GM12878 (cell line): ENCODE data around the gene BANP. TPM values are rescaled to one million over a fixed set of nuclear protein-coding genes. Genes with fewer than 3 reads are reported as not detected.

Experiments
- ATAC-seq: fragments of 200-7000 bp; cut with Tn5 transposase; 3 replicates; pipeline ENCODE4 v1.9.1; 2020; ENCODE audit warnings: mild to moderate bottlenecking, moderate library complexity
- BruUV-seq: library from RNA; stranded (reverse); fragments of 400-500 nt; replicated peaks from 2 replicates; lab custom pipeline; 2021; lab: Mats Ljungman, UMichigan
- CTCF ChIA-PET: fragments of 300-600 bp; sonication (Branson Sonifier 250); formaldehyde crosslinking; extraction: SDS; loops from one replicate; lab custom pipeline; 2021; ENCODE audit warnings: inconsistent platforms; lab: Yijun Ruan, JAX
- POLR2A ChIA-PET: fragments of 350-600 bp; formaldehyde crosslinking; extraction: SDS; loops from one replicate; lab custom pipeline; 2021; ENCODE audit warnings: inconsistent platforms; lab: Charles Lee
- RAD21 ChIA-PET: fragments of 300-600 bp; sonication (Branson Sonifier 250); formaldehyde crosslinking; loops from one replicate; lab custom pipeline; 2023; ENCODE audit warnings: antibody characterized with exemption; ENCODE audit not compliant: unreplicated experiment; lab: Charles Lee
- SMC1A ChIA-PET: fragments of 300-600 bp; sonication (Branson Sonifier 250); formaldehyde crosslinking; loops from one replicate; lab custom pipeline; 2023; ENCODE audit not compliant: unreplicated experiment, uncharacterized antibody; lab: Charles Lee
- DNase-seq: peaks from one replicate; pipeline ENCODE4 v3.0.0-alpha.2; 2011; ENCODE audit warnings: low read depth, low spot score
- FAIRE-seq: peaks from 3 replicates; lab custom pipeline; 2011; peaks lifted over from hg19 to GRCh38; lab: Jason Lieb, UNC
- H2AFZ ChIP-seq: 2 replicates; pipeline ENCODE4 v1.6.0; 2011; ENCODE audit warnings: low read depth, low read length, control low read depth; ENCODE audit not compliant: control insufficient read depth
- H3K27ac ChIP-seq: 2 replicates; pipeline ENCODE4 v1.5.1; 2011; ENCODE audit warnings: control low read depth; ENCODE audit not compliant: control insufficient read depth, insufficient read depth
- H3K27me3 ChIP-seq, 2 experiments: replicated peaks in 1 of 2; 2 replicates each; pipeline versions ENCODE4 v1.6.0 to v1.6.1; 2011; ENCODE audit warnings: low read length in 1 of 2; ENCODE audit not compliant: control insufficient read depth in 2 of 2, insufficient read depth in 2 of 2
- H3K36me3 ChIP-seq, 2 experiments: 2 replicates each; pipeline ENCODE4 v1.5.1; 2011; ENCODE audit warnings: low read length in 1 of 2; ENCODE audit not compliant: control insufficient read depth in 2 of 2, insufficient read depth in 2 of 2
- H3K4me1 ChIP-seq: 2 replicates; pipeline ENCODE4 v1.6.1; 2011; ENCODE audit warnings: mild to moderate bottlenecking, low read length, moderate library complexity, mixed read lengths; ENCODE audit not compliant: control insufficient read depth, insufficient read depth
- H3K4me2 ChIP-seq: 2 replicates; pipeline ENCODE4 v1.6.0; 2011; ENCODE audit warnings: control low read depth; ENCODE audit not compliant: control insufficient read depth, insufficient read depth
- H3K4me3 ChIP-seq: fragments of 200-600 bp; sonication (generic); 2 replicates; pipeline ENCODE4 v1.5.1; 2016
- H3K79me2 ChIP-seq: 2 replicates; pipeline ENCODE4 v1.6.0; 2011; ENCODE audit warnings: low read length; ENCODE audit not compliant: control insufficient read depth, insufficient read depth
- H3K9ac ChIP-seq: 2 replicates; pipeline ENCODE4 v1.8.0; 2011; ENCODE audit warnings: low read length, control low read depth, mixed read lengths; ENCODE audit not compliant: control insufficient read depth, insufficient read depth
- H3K9me3 ChIP-seq: replicated peaks from 3 replicates; pipeline ENCODE4 v1.5.1; 2011; ENCODE audit warnings: mild to moderate bottlenecking, low read length; ENCODE audit not compliant: control insufficient read depth, insufficient read depth
- H4K20me1 ChIP-seq: 2 replicates; pipeline ENCODE4 v1.6.0; 2011; ENCODE audit not compliant: control insufficient read depth, insufficient read depth
- BRCA1 ChIP-seq: IDR thresholded peaks from 2 replicates; pipeline ENCODE4 v1.6.1; 2011; ENCODE audit warnings: low read depth, low read length, improper control_type of control experiment
- CBX3 ChIP-seq: fragments of 200-600 bp; sonication (generic); IDR thresholded peaks from 2 replicates; pipeline ENCODE4 v1.6.1; 2016; ENCODE audit warnings: low read depth, borderline replicate concordance
- CEBPB ChIP-seq, 2 experiments: fragments of 150-350 bp in 1 of 2; IDR thresholded peaks; 2 replicates each; pipeline ENCODE4 v1.6.1; 2012 to 2014; ENCODE audit warnings: low read depth in 2 of 2, low read length in 2 of 2, borderline replicate concordance in 1 of 2, inconsistent platforms in 1 of 2
- EZH2 ChIP-seq: IDR thresholded peaks from 2 replicates; pipeline ENCODE4 v1.6.1; 2012; ENCODE audit warnings: low read depth, mild to moderate bottlenecking, control low read depth, inconsistent platforms, low read length, borderline replicate concordance; ENCODE audit not compliant: control insufficient read depth
- RBBP5 ChIP-seq: fragments of 200-600 bp; sonication (generic); conservative IDR thresholded peaks from 2 replicates; pipeline ENCODE4 v1.6.1; 2016
- SIX5 ChIP-seq: IDR thresholded peaks from 2 replicates; pipeline ENCODE4 v1.6.1; 2011; ENCODE audit warnings: mild to moderate bottlenecking, low read depth, low read length, moderate library complexity; ENCODE audit not compliant: severe bottlenecking
- STAT3 ChIP-seq: IDR thresholded peaks from 2 replicates; pipeline ENCODE4 v1.6.1; 2011; ENCODE audit warnings: low read depth, low read length, improper control_type of control experiment
- WGBS: methylation state at CpG from one replicate; pipeline ENCODE4 v1.1.6; 2016; ENCODE audit warnings: low lambda C conversion rate; ENCODE audit not compliant: insufficient replicate concordance, insufficient coverage; ENCODE audit errors: missing lambda C conversion rate; 5-methylcytosine and 5-hydroxymethylcytosine counted together
- in situ Hi-C: fragments of 300-500 bp; cut with MboI; formaldehyde crosslinking; loops from 9 replicates; pipeline ENCODE4 v1.14.3; 2018; ENCODE audit warnings: mixed read lengths
- intact Hi-C: fragments of 100-400 bp; cut with micrococcal nuclease; formaldehyde crosslinking; loops from one replicate; pipeline ENCODE4 v1.14.2; 2022; ENCODE audit not compliant: unreplicated experiment
- polyA plus RNA-seq, 11 experiments: library from polyadenylated mRNA; depleted of rRNA in 4 of 11; unstranded in 6 of 11; stranded (reverse) in 5 of 11; fragments of >200 nt; fragmentation: Nextera tagmentation in 4 of 11; fragmentation: Illumina TruSeq in 1 of 11; extraction: Ambion mirVana in 4 of 11; extraction: Trizol in 1 of 11; gene quantifications; 1 replicate in 1 of 11; 2 replicates in 10 of 11; pipeline versions ENCODE4 v1.2.1 to v1.2.3, GENCODE V29; 2011 to 2016; ENCODE audit warnings: inconsistent platforms in 2 of 11, missing spikeins in 2 of 11, low read depth in 1 of 11
- total RNA-seq, 4 experiments: library from RNA; depleted of rRNA in 3 of 4; stranded (reverse); fragments of >200 nt in 3 of 4; fragmentation: Illumina TruSeq in 1 of 4; extraction: Trizol in 1 of 4; gene quantifications; 2 replicates each; pipeline versions ENCODE4 v1.2.1 to v1.2.3, GENCODE V29; 2013 to 2021
- TF ChIP-seq, protein P1 (sequence below): IDR thresholded peaks from 2 replicates; pipeline ENCODE4 v1.6.1; 2011; ENCODE audit warnings: low read depth, low read length, improper control_type of control experiment, borderline replicate concordance
- TF ChIP-seq, protein P2 (sequence below): IDR thresholded peaks from 2 replicates; pipeline ENCODE4 v1.6.1; 2011; ENCODE audit warnings: low read depth, mild to moderate bottlenecking, low read length, moderate library complexity, borderline replicate concordance; ENCODE audit errors: extremely low read depth

Gene BANP
- total and polyA plus RNA-seq, 10 of the 15 experiments (the other 5 are each of a cell fraction or from before 2014, with no cell fraction given), result 3.9 to 21.9 (median 12.2) TPM

DNA sequence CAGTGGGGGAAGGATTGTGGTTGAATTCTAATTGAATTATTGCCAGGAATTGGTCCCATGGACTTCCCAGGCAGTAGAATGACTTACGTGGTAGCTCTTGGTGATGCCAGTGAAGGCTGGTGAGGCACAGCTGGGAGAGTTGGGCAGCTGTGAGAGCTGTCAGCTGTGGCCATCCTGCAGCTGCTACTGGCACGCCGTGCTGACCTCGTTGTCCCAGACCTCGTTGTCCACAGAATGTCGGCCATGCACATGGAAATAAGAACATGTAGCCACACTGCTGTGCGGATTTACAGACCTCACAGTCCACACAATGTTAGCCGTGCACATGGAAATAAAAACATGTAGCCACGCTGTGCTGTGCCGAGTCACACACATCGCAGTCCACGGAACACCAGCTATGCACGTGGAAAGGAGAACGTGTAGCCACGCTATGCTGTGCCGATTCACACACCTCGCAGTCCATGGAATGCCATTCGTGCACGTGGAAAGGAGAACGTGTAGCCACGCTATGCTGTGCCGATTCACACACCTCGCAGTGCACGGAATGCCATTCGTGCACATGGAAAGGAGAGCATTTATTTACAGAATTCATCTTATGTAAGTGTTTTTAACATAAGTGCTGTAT is 59.2 kb downstream of the BANP start:
- H3K79me2 ChIP-seq, result no peaks in the 10 kb centered on the region
- intact Hi-C loops, result no loop called here
- FAIRE-seq (no peak), ATAC-seq (no peak), DNase-seq (no peak)
- H3K27ac ChIP-seq, result no peak overlapping the region
- no peak overlapping the region for H3K4me2 ChIP-seq
- RAD21 ChIA-PET, result no interaction called here
- no peaks in the 10 kb centered on the region for H3K27me3 ChIP-seq
- no peaks in the 10 kb centered on the region for H4K20me1 ChIP-seq
- no peak overlapping the region for H2AFZ ChIP-seq
- no peak overlapping the region for H3K4me3 ChIP-seq
- no peaks in the 10 kb centered on the region for H3K4me1 ChIP-seq
- no TSS peak for BruUV-seq
- H3K36me3 ChIP-seq, result peaks cover 5 to 12% of the 10 kb centered on the region in 2 experiments; a peak in 3 of 4 replicates
- TF ChIP-seq BRCA1 (no peak), CBX3 (no peak), RBBP5 (no peak), EZH2 (no peak), STAT3 (no peak), SIX5 (no peak), CEBPB (IDR thresholded peaks at IDR 0.05; ENCODE audit: borderline replicate concordance in 1 of 2, low read depth in 2 of 2, low read length in 2 of 2) (no peak)
- TF ChIP-seq, protein P1, sequence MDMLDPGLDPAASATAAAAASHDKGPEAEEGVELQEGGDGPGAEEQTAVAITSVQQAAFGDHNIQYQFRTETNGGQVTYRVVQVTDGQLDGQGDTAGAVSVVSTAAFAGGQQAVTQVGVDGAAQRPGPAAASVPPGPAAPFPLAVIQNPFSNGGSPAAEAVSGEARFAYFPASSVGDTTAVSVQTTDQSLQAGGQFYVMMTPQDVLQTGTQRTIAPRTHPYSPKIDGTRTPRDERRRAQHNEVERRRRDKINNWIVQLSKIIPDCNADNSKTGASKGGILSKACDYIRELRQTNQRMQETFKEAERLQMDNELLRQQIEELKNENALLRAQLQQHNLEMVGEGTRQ, result no peak
- TF ChIP-seq, protein P2, sequence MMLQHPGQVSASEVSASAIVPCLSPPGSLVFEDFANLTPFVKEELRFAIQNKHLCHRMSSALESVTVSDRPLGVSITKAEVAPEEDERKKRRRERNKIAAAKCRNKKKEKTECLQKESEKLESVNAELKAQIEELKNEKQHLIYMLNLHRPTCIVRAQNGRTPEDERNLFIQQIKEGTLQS, result no peak
- CTCF ChIA-PET, result no interaction called here
- no peaks in the 10 kb centered on the region for H3K9me3 ChIP-seq
- WGBS, result 93% methylated on average over 25 of the region's 25 CpGs
- no peak overlapping the region for H3K9ac ChIP-seq
- SMC1A ChIA-PET, result no interaction called here
- POLR2A ChIA-PET, result interaction anchor here (0.5 kb wide), 1 partner anchor 71 kb away, joined by 3 read pairs; no protein-coding TSS in a partner anchor
- in situ Hi-C loops, result no loop called here
